CMK (cell line): ENCODE results near the gene SMIM30.

Source experiments
- DNase-seq: peaks from one replicate; pipeline ENCODE4 v3.0.0-alpha.2; 2010; ENCODE audit warnings: low read depth

The SMIM30 gene

DNA sequence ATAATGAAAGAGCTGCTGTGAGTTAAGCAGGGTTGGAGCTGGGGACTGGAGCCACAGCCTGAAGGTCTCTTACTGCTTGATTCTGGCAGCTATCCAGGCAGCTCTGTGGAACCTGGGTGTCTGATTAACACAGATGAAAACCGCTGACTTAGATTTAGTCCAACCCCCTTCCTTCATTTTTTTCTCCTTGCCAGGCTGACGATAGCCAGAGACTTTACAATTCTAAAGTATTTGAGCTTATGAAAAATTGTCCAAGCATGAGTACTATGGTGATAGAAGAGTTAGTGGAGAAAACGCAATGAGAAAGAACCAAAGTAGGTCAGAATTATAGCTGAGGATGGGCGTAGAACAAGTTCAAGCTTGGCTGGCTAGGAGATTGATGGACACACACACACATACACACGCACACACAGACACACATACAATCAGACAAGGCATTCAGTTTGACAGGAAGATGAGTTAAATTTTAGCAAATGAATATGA lies 18.2 kb downstream of the SMIM30 start:
- no peak for DNase-seq

DNA sequence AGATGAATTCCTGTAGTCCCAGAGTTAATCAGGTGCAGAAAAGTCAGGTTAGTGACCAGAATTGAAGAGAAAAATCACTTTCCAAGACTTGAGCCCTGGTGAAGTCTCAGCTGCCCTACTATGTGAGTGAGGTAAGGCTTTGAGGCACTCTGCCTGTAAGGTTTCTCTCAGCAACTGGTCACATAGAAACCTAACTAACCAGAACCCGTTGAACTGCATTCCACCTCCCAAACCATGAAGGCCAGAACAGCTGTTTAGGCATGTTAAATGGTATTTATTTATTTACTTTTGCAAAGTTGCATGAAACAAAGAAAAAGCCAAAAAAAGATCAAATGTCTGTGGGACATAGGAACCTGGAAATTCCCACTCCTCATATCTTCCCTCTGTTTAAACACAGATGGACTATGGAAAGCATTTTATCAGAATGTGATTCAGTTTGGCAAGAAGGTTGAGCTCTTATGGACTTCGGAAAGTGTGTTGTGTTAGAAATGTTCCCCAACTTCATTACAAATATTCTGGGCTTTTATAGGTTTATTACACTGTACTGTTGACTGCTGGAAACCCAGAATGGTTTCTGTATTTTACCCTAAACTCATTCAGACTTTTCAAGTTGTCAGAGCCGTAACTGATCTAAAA lies 19.0 kb downstream of the SMIM30 start:
- DNase-seq = no peak

DNA sequence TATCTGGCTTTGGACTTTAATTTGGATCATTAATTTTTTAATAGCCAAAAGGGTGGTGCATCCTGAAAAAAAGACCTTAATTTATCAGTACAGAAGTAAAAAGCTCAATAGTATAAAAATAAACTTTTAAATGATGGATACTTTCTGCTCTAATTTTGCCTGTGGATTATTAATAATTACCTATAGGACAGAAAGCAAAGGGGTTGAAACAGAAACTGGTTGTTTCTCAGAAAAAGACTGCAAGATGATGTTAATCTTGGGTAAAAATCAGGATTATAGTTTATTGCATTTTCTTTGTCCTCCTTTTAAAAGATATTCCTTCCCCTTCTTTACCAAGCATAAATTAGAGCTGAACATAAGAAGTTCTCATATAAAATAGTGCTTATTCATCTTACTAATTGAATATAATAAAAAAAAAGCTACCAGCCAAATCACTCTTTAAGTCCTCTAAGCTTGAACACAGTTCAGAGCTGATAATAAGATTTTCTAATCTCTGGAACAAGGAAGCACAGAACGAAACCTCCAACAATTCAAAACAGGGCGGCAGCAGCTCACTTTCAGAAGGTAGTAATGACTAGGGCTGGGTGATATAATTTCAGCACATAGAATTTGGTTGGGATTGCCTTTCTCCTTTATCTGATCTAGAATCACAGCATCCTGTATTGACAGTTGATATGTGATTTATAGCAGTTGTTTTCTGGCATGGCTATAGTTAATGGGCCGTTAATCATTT lies 23.7 kb downstream of the SMIM30 start:
- DNase-seq = no peak

DNA sequence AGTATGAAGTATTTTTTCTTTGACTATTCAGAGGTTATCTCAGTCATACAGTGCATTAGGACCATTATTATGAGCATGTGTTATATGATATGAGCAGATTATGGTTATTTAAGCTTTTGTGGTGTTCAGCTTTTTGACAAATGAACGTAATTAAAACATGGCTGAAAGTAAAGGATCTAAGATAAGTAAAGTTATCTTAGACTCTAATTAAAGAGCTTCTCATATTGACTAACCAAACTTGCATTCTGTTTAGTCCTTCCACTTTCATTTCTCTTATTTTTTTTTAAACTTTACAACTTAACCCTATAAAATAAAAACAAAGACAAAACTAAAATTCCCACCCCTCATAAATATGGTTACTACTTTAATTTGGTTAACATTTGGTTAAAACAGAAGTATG lies 24.8 kb downstream of the SMIM30 start:
- DNase-seq = no peak

DNA sequence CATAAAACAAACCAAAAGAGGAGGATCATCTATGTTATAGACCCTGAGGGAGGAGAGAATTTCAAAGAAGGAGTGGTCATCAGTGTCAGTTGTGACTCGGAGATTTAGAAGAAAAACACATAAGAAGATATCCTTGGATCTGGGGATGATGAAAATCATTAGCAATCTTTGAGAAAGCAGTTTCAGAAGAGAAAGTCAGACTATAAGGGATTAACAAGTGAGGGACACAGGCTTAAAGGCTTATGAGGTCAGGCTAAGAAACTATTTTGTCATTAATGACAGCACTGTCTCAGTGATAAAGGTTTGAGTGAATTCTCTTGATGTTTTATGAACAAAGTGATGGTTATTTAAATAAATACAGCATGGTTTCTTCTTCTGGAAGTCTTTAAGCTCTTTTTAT lies 25.6 kb downstream of the SMIM30 start:
- no peak for DNase-seq

DNA sequence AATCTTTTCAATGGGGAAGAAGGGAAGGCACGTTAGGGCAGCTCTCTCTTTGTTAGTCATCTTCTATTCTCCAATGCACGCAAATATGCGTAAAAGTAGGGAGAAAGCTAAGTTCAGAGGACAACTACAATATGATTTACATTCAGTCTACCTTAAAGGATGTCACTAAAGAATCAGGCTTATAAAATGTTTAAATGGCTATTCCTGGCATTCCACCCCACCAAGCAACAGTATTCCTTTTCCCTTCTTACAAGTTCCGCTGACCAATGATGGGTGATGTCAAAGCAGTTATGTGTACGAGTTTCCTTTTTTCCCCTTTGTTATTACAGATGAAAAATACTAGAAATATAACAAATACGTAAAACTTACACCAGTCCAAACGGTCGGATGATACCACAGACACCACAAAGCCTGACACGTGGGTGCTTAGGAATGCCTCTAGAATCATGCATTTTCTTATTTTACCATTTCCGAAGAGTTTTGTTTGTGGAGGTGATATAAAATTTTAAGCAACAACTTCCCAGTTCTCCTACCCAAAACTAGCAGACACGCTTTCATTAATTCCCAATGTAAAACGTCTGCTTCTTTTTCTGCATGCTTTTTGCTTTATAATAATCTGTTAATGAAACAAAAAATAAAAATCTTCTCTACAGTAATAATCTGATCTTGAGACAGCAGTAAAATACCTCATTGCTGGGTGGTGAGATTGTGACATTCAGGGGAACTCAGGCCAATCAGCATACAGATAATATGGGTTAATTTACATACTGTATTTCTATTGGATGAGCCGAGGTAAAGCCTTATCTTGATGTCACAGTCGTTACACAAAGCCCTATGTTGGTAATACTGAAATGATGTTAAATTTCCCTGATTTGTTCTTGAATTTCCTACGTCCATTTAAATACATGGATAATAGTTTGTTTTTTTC lies 31.0 kb downstream of the SMIM30 start:
- peak; percentile 65 for DNase-seq

DNA sequence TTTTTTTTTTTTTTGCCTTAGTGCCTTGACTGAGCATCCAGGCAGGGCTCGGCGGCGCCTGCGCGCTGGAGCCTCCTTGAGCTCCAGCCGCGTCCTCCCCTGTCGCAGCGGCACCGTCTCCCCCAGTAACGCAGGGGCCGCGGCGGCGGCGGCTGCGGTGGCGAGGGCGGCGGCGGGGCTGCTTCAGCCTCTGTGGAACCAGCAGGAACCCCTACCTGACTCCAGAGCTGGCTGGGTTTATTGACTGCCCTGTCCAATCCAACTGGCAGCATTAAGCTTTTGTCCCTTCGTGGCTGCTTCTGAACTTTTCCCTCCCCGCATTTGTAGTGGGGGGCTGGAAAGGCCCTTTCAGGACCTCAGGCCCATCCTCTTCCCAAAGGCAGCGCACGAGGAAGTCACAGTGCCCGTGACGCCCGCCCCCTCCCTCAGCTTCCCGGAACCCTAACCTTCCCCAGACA lies 31.9 kb downstream of the SMIM30 start, which contains the start of gene GPR85:
Gene GPR85 (minus strand): TSS at position 397 of the 458 bp plus-strand sequence. CDS start 2,106 bp downstream, outside the sequence.
- DNase-seq = peak; percentile 58

DNA sequence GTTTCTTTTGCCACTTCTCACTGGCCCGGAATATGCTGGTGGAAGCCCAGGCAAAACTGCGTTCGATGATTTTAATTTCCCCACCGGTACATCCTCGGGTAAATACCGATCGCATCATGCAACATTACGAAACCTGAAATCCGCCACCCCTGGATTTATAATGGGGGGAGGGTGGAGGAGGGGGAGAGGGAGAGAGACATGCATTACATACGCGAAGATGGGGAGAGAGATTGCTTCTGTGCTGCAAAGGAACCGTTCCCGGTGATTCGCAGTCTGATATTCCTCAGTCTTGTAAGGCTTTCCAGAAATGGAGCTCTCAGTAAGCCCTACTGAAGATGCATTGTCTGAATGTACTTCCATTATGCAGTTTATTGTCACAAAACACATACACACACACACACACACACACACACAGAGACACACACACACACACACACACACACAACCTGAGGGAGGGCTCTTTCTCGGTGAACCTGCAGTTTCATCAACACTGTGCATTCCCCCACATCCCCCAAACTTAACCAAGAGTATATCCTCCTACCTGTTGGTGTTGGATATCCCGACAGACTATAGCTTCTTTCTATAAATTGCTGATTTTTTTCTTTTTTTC lies 32.5 kb downstream of the SMIM30 start:
- DNase-seq = no peak

DNA sequence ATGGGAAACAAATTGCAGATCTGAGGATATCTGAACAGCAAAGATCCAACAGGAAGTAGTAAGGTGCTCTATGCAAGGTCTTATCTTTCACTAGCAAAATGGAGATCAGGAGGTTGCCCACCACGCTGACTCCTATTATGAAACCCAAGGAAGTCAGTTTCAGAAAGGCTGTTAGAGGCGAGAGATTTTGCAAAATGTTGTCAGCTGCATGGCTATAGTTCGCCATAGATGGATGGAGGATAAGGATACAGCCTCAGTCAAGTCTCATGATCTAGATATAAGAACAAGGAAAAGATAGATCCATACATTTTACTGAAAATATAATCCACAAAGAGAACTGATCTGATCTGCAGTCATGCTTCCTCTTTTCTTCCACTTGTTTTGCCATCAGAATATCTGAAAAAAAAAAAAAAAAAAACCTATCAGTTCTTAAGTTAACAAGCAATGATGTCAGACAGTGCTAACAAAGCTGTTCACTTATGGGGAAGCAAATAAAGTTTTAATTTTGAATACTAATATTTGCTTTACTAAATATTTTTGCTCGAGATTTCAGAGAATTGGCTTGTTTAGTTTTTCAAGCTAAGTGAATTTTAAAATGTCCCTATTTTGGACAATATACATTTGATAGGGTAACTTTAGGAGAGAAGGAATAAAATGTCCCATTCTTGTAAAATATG lies 33.7 kb downstream of the SMIM30 start:
- DNase-seq = no peak

DNA sequence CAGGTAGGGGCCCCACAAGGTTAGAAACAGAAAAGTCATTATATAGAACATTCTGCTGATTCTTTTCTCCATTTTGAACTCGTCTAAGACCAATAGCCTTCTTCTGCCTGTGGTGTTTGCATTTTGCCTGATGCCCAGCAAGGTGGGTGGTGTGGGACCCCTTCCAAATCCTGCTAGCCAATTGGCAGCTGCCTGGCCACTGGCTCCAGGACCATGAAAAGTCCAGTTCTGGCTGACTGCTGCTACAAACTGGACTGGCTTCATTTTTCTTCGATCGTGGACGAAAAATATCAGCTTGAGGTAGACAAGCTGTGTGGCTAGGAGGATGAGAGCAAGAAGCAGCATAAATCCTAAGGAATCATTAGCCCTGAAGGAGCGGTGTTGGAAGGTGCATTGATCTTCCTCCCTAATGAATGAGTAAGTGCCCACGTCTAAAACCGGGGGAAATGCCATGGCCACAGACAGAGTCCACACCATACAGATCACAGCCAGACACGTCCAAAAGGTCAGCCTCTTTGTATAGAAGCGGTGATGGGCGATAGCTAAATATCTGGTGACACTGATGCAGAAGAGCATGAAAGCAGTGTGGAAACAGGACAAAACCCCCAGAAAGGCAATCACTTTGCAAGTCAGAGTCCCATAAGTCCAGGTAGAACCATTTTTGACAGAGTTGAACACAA lies 34.4 kb downstream of the SMIM30 start:
- no peak for DNase-seq

DNA sequence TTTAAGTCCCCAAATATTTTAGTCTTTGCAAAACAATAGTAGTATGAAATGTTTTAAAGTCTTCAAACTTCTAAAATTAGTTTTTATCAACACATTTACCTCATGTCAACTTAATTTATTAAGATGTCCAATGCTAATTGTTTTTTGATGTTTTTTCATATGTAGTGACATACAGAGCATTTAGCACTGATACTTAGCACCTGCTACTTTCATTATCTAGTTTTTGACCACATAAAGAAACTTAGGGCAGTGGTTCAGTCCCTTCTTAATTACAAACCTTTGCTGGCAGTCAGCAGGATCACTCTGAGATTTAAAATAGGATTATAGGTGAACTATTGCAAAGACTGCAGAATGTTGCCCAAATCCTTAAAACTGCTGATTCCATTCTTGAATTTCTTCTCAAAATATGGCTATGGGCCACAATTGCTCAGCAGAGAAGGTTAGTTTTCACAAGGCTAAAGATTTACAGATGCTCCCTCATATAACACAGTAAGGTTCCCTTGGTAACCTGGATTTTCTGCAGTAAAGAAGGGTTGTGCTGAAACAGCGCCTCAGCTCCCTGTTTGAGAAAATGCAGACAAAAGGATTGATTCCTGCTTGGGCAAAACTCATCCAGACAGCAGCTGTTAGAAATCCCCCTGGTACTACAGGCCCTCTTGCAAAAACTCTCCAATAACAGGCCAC lies 35.1 kb downstream of the SMIM30 start:
- DNase-seq = no peak

DNA sequence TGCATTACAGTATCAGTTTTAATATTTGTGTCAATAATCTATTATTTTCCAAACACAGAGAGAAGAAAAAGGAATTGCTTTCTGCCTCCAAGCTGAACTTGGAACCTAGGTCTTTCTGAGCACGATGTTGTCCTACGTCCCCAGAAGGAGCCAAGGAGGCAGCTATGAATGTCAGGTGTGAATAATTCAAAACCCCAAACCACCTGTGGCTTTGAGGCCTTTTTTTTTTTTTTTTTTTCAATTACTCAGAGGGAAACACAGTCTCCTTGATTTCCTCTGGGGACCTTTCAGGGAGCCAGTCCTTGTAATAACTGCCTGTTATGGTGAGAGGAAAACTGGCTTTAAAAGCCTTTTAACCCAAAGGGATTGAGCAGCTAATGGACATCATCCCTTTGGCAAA lies 40.0 kb downstream of the SMIM30 start:
- no peak for DNase-seq

DNA sequence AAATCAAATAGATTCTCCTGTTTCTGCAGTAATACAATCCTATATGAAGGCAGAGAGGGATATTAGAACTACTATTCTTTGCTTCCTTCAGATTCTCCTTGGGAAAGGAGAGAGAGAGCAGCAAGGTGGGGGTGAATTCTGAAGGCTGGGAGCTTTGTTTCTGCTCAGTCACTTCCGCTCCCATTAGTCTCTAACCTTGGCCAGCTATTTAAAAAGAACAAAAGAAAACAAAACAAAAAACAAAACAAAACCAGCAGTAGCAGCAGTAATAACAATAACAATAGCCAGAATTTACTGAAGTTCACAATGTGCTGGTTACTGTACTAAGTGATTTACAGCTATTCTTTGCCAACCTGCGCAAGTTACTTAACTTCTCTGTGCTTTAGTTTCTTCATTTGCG lies 41.7 kb downstream of the SMIM30 start:
- DNase-seq = no peak

DNA sequence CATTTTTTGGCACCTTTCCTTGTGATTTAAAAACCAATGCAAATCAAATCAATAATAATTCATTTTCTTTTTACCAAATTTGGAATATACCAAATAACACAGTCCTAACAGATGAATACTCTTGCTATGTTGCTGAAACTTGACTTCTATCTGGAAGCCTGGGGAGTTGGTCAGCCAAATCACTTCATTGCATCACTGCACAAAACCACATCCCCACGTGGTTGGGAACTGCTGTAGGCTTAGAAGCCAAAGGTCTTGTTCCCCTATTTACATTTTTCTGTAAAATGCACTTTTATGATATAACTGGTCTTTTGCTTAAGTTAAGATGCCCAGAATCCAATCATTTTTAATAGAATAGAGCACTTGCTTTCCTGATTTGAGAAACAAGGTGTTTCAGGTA lies 46.9 kb downstream of the SMIM30 start:
- no peak for DNase-seq
